ENCODE results near the gene SEPTIN10.

The SEPTIN10 gene

DNA sequence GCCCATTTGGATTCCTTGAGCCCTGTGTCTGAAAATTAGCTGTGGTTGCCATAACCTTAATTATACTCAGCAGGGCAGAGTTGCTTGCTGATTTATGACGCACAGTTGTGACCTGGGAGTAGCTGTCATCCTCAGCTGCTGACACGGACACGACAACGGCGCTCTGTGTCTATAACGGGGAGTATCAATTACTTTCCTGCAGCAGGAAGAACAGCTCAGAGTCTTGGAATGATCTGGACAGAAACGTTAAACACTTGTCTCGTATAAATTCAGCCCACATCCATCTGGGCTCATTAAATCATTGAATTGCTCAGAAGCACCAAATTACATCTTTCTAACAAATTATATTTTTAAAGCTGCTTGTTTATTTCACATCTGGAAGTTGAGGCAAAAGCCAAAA, 116.3 kb downstream of the SEPTIN10 start:
- H3K27me3 ChIP-seq (replicated peaks), result no peaks in the 10 kb centered on the region
- in situ Hi-C loops (cut with HindIII; ENCODE audit: low pct_ligation_motif_present, low sequenced_read_pairs), result loop anchor here (25.0 kb wide), 1 partner anchor 360 kb away; the partner anchor contains the start of gene SH3RF3
- H3K4me3 ChIP-seq (ENCODE audit: low read depth, low read length), result no peak overlapping the region
- TF ChIP-seq, protein P1, sequence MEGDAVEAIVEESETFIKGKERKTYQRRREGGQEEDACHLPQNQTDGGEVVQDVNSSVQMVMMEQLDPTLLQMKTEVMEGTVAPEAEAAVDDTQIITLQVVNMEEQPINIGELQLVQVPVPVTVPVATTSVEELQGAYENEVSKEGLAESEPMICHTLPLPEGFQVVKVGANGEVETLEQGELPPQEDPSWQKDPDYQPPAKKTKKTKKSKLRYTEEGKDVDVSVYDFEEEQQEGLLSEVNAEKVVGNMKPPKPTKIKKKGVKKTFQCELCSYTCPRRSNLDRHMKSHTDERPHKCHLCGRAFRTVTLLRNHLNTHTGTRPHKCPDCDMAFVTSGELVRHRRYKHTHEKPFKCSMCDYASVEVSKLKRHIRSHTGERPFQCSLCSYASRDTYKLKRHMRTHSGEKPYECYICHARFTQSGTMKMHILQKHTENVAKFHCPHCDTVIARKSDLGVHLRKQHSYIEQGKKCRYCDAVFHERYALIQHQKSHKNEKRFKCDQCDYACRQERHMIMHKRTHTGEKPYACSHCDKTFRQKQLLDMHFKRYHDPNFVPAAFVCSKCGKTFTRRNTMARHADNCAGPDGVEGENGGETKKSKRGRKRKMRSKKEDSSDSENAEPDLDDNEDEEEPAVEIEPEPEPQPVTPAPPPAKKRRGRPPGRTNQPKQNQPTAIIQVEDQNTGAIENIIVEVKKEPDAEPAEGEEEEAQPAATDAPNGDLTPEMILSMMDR (IDR thresholded peaks at IDR 0.05; ENCODE audit: low read depth, low read length, missing control alignments), result no peak
- peak; percentile 73 for DNase-seq
- H3K36me3 ChIP-seq (replicated peaks), result no peaks in the 10 kb centered on the region
- no peak overlapping the region for H3K27ac ChIP-seq

DNA sequence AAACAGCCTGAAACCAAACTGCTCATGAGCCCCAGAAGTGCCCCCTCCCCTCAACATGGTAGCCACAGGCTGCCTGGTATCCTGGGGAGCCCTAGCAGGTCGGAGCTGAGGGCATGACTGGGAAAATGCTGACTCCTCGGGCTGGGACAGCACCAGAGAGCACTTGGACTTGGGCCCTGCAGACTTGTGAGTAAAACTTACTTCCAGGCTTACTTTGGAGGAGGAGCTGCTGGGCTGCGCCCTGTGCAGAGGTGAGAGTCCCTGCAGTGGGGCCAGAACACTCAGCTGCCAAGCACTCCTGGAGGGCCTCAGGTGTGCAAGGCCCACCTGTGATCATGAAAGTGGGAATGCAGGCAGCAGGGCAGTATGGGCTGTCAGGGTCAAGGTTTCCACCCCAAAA, 119.4 kb downstream of the SEPTIN10 start:
- in situ Hi-C loops (cut with HindIII; ENCODE audit: low pct_ligation_motif_present, low sequenced_read_pairs), result loop anchor here (25.0 kb wide), 1 partner anchor 357 kb away; the partner anchor contains the start of gene SH3RF3
- H3K27ac ChIP-seq, result no peak overlapping the region
- no peak for DNase-seq
- no peaks in the 10 kb centered on the region for H3K36me3 ChIP-seq (replicated peaks)
- no peaks in the 10 kb centered on the region for H3K27me3 ChIP-seq (replicated peaks)
- TF ChIP-seq, protein P1 (IDR thresholded peaks at IDR 0.05; ENCODE audit: low read depth, low read length, missing control alignments), result no peak
- H3K4me3 ChIP-seq (ENCODE audit: low read depth, low read length), result no peak overlapping the region

DNA sequence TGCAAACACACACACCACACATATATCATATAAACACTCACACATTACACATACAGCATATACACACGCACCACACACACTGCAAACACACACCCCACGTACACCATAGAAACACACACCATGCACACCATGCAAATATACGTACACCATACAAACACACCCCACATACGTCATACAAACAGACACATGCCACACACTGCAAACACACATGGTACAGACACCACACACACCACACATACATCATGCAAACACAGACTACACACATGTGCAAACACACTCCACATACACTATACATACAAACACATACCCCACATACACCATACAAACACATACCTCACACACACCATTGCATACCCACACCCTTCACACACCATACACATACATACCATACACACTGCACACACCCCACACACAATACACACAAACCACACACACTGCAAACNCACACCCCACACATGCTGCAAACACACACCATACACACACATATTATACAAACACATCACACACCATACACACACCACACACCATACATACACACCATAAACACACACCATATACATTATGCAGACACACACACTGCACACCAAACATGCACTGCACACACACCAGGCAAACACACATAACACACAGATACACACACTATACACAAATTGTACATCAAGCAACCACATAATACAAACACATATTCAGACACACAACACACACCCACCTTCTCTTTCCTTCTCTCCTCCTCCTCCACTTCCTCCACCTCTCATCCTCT, 120.4 kb downstream of the SEPTIN10 start:
- TF ChIP-seq, protein P1 (IDR thresholded peaks at IDR 0.05; ENCODE audit: low read depth, low read length, missing control alignments), result no peak
- in situ Hi-C loops (cut with HindIII; ENCODE audit: low pct_ligation_motif_present, low sequenced_read_pairs), result loop anchor here (25.0 kb wide), 1 partner anchor 356 kb away; the partner anchor contains the start of gene SH3RF3
- Histone ChIP-seq H3K36me3 (replicated peaks) (no peaks in the 10 kb centered on the region), H3K27ac (no peak overlapping the region), H3K27me3 (replicated peaks) (no peaks in the 10 kb centered on the region), H3K4me3 (ENCODE audit: low read depth, low read length) (no peak overlapping the region)
- DNase-seq, result no peak
